HG03103 (cell line): ENCODE data around the gene SOD3.

Experiments
- ATAC-seq: cut with Tn5 transposase; IDR thresholded peaks from one replicate; pipeline ENCODE4 v1.9.1; 2021; ENCODE audit warnings: low read depth; ENCODE audit not compliant: unreplicated experiment

Gene SOD3, protein sequence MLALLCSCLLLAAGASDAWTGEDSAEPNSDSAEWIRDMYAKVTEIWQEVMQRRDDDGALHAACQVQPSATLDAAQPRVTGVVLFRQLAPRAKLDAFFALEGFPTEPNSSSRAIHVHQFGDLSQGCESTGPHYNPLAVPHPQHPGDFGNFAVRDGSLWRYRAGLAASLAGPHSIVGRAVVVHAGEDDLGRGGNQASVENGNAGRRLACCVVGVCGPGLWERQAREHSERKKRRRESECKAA

DNA sequence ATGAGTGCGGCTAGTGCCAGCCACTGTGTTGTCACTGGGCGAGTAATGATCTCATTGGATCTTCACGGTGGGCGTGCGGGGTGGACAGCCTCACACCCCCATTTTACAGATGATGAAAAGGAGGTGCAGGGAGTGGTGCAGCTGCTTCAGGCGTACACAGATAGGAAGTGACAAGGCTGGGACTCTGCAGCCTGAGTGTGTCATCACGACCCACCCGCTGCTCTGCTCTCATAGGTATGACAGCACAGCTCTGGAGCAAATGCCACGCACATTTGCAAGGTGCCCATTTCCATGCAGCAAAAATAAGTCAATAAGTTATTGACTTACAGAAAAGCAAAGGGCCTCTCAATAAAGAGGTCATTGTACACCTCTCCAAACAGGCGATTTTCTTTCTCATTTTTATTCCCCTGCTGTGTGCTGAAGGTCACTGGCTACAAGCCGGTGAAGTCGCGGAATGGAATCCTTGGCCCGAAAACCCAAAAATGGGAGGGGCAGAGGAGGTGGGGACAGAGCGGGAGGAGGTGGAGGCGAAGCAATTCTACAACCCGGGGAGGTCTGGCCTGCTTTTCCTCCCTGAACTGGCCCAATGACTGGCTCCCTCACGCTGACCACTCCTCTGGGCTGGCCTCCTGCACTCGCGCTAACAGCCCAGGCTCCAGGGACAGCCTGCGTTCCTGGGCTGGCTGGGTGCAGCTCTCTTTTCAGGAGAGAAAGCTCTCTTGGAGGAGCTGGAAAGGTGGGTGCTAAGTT is at the start of gene SOD3:
SOD3 (plus strand) TSS at position 658 of the 750 bp plus-strand sequence. CDS start 3,949 bp downstream, outside the sequence.
- ATAC-seq: no peak

DNA sequence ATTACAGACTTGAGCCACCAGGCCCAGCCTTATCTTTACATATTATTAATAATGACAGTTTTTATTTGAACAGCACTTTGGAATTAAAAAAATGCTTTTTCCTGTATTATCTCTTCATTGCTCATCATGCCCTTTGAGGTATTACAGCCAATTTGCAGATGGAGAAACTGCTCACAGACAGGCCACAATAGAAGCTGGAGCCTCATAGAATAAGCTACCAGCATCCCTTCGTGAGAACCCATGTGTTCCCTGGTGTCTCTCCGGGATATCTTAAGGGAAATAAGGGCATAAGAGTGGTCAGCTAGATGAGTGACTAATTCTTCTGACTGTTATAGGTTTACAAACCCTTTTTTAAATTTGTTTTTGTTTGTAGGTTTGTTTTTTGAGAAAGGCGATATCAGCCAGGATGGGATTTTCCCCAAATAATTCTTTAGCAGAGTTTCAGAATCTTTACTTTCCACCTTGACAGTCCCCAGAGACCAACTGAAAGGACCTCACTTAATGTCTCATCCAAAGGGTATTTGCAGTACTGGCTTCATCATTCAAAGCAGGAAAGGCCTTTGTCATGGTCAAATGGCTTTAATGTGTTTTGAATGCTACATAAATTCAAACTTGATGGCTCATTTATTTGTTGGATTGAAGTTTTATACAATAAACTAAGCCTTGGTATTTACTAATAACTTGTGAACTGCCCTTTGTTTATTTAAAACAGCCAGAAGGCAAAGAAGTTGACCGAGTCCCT is 48.0 kb upstream of the SOD3 start:
- ATAC-seq: no peak

DNA sequence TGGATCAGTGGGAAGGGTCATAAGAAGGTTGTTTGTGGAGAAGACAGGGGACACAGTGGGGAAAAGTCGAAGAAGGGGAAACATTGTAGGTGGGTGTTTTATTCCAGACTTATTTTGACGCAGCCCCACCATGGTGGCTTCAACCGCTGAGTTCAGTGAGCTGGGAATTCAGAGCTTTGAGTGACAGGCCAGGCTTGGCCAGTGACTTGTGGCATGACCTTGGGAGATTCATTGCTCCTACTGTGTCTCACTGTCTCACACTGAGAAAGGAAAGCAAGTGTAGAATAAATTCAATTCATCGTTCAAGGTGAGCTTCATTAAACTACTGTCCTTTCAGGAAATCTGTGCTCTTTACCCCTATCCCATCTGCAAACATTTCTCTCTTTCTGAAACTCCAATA is 47.4 kb upstream of the SOD3 start:
- ATAC-seq: no peak

DNA sequence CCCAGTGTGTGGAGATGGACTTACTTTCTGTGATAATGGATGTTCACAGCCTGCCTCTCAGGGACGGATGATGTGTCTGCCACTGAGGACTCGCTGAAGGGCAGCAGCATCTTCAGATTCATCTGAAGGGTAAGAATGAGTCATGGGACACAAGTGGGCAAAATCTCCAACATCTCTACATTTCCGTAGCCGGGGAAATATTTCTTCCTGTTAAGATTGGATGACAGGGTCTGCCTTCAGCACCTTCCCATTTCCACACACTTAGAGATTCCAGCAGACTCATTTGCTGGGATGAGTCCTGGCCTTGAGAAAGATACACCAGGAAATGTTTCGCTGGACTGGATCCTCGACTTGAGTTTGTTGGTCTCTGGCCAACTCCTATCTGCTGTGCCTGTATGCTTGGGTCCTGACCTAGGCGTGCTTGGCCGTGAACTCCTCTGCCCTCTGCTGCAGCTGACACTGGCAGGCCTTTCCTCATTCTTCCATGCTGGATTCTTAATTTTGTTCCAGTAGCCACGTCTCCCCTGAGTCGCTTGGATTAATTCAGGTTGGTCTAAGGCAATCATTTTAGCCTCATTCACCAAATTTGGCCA is 46.5 kb upstream of the SOD3 start:
- ATAC-seq: no peak

DNA sequence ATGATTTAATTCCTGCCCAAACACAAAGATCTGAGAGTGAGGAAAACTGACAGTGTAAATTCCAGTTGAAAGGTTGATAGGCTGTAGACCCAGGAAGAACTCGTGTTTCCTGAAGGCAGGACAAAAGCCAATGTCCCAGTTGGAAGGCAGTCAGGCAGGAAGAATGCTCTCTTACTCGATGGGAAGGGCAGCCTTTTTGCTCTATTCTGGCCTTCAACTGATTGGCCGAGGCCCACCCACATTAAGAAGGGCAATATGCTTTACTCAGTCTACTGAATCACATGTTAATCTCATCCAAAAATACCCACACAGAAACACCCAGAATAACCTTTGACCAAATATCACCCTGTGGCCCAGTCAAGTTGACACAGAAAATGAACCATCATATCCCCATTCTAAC is 45.3 kb upstream of the SOD3 start:
- no peak for ATAC-seq

DNA sequence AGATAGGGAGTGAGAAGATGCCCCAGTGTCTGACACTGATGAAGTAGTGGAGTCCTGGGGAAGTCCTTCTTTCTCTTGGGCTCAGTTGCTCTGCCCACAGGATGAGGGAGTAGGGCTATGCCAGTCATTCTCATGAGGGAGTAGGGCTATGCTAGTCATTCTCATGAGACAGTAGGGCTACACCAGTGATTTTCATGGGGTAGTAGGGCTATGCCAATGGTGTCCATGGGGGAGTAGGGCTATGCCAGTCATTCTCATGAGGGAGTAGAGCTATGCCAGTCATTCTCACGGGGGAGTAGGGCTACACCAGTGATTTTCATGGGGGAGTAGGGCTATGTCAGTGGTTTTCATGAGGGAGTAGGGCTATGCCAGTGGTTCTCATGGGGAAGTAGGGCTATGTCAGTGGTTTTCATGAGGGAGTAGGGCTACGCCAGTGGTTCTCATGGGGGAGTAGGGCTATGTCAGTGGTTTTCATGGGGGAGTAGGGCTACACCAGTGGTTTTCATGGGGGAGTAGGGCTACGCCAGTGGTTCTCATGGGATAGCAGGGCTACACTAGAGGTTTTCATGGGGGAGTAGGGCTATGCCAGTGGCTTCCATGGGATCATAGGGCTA is 43.3 kb upstream of the SOD3 start:
- no peak for ATAC-seq

DNA sequence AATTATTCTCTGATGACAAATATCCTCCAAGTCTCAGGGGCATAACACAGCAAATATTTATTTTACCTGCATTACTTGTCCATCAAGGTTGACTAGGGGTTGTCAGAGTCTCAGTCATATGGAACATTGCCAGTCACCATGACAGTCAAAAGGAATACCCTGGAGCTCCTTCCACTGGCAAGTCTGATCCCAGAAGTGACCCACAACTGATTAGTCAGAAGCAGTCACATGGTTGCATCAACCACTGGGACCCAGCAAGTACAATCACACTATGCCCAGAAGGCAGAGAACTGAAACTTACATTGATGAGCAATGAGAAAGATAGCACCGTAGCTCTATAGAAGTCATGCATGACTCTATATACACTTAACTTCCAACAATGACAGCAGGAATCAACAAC is 41.9 kb upstream of the SOD3 start:
- ATAC-seq: peak; percentile 86

DNA sequence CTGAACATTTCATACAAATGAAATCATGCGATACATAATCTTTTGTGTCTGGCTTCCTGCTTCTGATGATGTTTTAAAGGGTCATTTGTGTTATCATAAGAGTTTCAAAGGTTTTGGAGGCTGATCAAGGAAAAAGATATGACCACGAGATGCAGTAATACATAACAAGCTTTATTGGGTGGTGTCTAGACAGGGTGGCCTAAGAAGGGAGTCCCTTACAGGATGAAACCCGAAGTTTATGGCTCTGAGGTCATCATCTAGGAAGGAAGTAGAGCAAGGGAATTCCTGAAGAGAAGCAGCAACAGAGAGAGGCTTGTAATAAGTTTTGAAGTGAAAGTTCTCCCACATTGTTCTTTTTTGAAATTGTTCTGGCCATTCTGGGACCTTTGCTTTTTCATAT is 40.8 kb upstream of the SOD3 start:
- ATAC-seq: no peak

DNA sequence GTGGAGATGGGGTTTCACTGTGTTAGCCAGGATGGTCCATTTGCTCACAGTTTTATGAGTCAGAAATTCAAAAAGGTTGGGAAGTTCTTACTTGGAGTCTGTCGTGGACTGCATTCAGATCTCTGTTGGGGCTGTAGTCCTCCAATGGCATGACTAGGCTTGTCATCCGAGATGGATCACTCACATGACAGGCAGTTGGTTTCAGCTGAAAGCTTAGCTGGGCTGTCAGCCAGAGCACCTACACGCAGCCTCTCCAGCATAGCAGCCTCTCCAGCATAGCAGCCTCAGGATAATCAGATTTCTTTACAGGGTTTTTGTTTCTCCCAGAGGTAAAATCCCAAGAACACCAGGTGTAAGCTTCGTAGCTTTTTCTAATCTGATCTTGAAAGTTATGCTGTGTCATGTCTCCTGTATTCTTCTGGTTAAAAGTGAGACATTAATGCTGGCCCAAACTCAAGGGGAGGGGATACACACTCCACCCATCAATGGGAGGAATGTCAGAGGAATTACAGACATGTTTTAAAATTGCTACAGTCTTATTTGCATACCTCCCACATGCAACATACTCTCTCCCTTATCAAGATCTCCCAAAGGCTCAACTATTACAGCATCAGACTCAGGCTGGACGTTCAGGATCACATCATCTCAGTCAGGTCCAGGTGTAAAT is 31.6 kb upstream of the SOD3 start:
- no peak for ATAC-seq

DNA sequence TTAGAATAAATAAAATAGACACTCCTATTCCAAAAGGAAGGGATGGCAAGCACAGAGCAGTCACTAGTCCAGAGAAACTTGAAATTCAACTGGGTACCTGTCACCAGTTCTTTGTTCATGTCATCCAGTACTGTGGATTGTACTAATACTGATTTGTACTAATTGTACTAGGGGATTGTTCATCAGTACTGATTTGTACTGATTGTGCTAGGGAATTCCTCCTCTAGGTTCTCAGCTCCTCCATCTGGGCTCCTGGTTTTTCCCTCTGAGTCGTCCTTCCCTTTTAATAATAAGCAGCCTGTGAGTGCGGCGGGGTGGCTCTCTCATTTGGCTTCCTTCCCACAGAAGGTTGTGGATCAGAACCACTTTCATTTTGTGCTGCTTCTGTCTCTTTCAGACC is 31.0 kb upstream of the SOD3 start:
- ATAC-seq: no peak

DNA sequence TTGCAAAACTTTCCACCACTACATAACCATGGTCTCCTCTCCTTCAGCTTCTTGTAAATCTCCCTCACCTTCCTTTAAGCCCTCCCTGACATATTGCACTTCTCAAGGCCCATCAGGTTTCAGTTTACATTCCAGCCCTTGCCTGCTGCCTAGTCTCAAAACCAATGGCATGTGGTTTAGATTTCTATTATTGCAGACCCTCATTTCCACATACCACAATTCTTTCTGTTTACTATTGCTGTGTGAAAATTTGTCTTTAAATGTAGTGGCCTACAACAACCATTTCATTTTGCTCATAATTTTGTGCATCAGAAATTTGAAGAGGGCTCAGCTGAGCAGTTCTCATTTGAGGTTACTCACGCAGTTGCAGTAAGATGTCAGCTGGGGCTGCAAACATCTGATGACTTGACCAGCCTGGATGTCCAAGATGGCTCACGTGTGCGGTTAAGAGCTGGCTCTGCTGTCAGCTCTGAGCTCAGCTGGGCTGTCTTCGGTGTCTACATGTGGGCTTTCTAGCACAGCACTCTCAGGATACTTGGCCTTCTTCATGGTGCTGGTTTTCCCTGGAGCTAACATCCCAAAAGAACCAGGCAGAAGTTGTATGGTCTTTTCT is 29.9 kb upstream of the SOD3 start:
- ATAC-seq: no peak

DNA sequence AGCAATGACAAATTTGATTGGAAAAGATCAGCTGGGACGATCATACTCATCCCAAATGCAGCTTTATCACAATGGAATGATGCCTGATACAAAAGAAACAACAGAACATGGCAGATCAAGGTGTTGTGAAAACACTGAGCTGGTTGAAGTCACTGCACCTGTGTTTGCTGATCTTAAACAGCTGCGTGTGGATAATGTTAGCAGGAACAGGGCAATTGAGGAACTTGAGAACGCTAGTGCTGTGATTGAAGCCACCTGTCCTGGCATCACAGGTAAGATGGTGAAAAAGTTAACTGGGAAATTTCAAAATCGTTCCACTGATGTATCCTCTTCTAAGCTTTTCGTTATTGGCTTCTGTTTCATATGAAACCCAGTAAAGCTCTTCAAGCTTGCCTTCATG is 27.4 kb upstream of the SOD3 start:
- peak; percentile 1 for ATAC-seq

DNA sequence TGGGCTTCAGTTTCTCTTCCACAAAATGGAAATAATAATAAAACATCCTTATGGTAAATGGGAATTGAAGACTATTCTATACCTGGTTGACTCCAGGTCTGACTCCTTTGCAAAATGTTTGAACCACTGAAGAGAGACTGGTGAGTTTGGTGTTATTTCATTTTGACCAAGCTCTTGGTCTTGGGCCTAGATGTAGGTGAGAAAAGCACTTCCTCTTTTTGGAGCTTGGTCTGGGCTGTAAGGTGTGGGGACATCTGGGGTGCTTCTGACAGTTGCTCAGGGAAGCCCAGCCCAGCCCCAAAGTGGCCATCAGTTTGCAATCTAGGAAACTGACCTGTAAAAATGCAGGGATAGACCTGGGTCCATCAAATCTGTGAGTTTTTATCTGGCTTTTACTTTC is 26.8 kb upstream of the SOD3 start:
- ATAC-seq: peak; percentile 72

DNA sequence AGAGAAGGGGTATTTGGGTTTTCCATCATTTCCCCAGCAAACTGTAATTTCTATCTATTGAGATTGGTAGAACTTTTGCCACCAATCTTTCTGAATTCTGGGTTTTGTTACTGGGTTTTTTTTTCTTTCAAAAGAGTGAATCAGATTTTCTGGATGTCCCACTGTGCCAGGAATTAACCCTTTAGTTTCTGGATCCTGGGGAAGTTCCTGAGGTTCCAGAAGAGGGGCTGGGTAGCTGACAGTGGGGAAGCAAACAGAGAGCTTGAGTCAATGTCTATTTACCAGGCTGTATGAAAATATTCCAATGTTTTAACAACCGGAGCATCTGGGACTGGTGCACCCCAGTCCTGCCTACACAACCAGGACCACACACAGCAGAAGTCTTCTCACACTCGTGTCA is 25.8 kb upstream of the SOD3 start:
- peak; percentile 4 for ATAC-seq

DNA sequence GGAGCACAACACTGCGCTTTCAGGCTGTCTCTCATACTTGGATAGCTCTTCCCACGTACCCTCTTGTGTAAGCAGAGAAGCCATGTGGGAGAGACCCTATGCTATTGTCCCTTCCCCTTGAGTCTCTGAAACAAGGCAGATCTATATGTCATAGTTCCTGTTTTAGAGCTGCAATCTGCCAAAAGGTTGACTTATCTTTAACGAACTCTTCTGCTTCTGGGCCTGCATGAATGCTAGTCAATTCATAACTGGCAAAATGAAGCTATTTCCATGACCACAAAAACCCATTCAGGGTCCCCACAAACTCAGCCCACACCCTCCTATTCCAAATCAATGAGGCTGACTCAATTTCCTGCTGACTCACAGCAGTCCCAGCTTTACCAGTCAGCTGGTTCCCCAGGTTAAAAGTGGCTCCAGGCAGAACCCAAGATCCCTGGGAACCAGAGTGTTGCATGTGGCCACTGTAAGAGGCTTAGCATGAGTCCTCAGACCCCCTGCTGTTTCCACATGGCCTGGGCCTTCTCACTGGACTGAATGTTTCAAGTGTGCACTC is 25.3 kb upstream of the SOD3 start:
- ATAC-seq: peak; percentile 69

DNA sequence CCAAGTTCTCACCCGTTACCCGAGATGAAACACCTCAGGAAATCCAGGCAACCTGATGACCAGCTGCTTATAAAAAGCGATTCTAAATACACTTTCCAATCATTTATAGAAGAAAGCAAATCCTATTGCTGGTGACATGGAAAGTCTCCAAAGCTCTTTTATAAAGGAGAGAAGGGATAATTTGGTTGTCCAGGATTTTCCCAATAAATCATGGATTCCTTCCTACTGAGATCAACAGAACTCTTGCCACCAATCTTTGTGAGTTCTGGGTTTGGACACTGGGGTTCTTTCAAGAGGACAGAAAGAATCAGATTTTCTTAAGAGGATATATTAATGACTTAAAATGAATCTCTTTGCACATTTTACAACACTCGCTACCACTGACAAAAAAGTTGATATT is 24.7 kb upstream of the SOD3 start:
- no peak for ATAC-seq

DNA sequence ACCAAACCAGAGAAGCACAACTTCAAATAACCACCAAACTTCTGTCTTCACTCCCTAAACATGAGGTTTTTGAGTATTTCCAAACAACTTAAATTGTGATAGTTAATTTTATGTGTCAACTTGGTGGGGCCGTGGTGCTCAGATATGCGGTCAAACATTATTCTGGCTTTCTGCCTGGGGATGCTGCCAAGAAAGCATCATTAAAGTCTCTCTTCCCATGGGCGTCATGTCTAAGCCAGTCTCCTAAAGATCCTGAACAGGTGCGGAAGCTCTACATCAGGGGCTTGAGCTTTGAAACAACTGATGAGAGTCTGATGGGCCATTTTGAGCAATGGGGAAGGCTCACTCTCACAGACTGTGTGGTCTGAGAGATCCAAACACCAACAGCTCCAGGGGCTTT is 24.1 kb upstream of the SOD3 start:
- no peak for ATAC-seq

DNA sequence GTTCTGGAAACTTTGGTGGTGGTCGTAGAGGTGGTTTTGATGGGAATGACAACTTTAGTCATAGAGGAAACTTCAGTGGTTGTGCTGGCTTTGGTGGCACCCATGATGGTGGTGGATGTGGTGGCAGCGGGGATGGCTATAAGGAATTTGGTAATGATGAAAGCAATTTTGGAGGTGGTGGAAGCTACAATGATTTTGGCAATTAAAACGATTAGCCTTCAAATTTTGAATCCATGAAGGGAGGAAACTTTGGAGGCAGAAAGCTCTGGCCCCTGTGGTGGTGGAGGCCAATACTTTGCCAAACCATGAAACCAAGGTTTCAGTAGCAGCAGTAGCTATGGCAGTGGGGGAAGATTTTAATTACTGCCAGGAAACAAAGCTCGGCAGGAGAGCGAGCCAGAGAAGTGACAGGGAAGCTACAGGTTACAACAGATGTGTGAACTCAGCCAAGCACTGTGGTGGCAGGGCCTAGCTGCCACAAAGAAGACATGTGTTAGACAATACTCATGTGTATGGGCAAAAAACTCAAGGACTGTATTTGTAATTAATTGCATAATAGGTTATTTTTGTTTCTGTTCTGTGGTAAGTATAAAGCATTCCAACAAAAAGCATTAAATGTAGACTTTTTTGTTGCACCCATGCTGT is 23.2 kb upstream of the SOD3 start:
- no peak for ATAC-seq

DNA sequence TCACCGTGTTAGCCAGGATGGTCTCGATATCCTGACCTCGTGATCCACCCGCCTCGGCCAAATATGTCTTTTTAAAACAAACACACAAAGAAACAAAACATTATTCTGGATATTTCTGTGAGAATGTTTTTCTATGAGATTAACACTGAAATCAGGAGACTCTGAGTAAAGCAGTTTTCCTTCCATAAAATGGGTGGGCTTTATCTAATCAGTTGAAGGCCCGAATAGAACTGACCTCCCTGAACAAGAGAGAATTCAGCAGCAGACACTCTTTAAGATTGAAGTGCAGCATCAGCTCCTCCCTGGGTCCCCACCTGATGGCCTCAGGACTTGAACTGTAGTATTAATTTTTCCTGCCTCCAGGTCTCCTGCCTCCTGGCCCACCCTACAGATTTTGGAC is 22.4 kb upstream of the SOD3 start:
- ATAC-seq: no peak
